HG03025 (cell line): ENCODE measurements around the gene SSBP3.
"Not testable (repeated sequence)": the region's sequence is repeated elsewhere in the genome, so short reads cannot be mapped to it uniquely, and the experiment has no call there.

ENCODE experiments used
- ATAC-seq: cut with Tn5 transposase; IDR thresholded peaks from one replicate; pipeline ENCODE4 v1.9.1; 2021; ENCODE audit warnings: mild to moderate bottlenecking, moderate library complexity; ENCODE audit not compliant: unreplicated experiment, low FRiP score

Gene SSBP3

DNA sequence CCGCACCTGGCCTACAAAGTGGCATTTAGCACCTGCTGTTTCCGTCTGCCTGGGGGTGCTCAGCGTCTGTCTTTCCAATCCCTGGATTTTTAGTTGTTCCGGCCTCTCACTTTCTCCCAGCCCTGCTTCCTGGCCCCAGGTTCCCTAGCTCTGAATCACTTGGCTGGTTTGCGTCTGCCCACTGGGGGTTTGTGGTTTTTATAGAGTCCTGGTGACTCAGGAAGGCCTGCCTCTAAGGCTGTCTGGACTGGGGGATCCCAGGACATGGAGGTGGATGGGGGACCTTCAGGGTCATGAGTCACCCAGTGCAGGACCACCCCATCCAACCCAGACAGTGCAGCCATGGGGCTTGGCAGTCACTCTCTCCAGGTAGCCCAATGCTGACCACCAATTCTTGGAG, 152.7 kb downstream of the SSBP3 start:
- no peak for ATAC-seq

GRCh38 chr1:54252371-54252936, 153.7 kb downstream of the SSBP3 start:
- ATAC-seq = no peak

- ATAC-seq = no peak
These were observed 155.5 kb downstream of the SSBP3 start for GRCh38 chr1:54250670-54251069.

- no peak for ATAC-seq
These were observed 156.3 kb downstream of the SSBP3 start for GRCh38 chr1:54249819-54250435.

GRCh38 chr1:54248966-54249365, 157.2 kb downstream of the SSBP3 start:
- no peak for ATAC-seq

- no peak for ATAC-seq
These were observed 158.2 kb downstream of the SSBP3 start for GRCh38 chr1:54247863-54248515.

- ATAC-seq = no peak
These were observed 160.0 kb downstream of the SSBP3 start for GRCh38 chr1:54246116-54246721.

GRCh38 chr1:54245501-54245900, 160.7 kb downstream of the SSBP3 start:
- ATAC-seq = no peak

DNA sequence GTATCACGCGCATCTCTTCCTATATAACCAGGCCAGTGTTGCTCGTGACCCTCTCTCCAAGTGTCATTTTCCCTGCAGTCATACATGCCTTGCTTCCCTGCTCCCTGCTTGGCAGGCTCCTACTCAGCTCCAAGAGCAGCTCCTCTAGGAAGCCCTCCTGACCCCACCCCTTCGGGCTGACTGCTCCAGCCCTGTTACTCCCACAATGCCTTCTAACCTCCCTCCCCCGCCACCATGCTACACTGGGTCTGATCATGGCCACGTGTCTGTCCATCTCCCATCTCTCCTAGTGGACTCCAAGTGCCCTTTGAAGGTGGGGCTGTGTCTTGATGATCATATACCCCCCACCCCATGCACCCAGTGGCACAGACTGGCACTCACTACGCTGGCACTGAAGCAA, 161.5 kb downstream of the SSBP3 start:
- ATAC-seq = no peak

GRCh38 chr1:54243022-54243421, 163.2 kb downstream of the SSBP3 start:
- ATAC-seq = no peak

DNA sequence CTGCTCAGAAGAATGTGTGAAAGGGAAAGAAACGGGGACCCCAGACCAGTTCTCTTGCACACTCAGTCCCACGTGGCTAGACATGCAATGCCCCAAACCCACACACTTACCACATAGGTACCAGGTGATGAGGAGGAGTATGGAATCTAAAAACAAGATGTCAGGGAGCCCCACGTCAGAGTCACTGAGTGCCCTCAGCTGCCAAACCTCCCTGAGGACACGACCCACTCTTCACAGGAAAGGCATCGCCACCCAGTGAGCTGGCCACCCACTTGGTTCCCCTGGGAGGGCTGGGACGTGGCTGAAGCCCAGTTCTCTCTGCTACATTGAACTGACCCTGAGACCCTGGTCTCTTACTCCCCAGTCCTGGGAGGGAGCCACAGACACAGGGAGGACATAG, 164.8 kb downstream of the SSBP3 start:
- ATAC-seq = no peak

- ATAC-seq = no peak
These were observed 165.4 kb downstream of the SSBP3 start for GRCh38 chr1:54240741-54241335.

DNA sequence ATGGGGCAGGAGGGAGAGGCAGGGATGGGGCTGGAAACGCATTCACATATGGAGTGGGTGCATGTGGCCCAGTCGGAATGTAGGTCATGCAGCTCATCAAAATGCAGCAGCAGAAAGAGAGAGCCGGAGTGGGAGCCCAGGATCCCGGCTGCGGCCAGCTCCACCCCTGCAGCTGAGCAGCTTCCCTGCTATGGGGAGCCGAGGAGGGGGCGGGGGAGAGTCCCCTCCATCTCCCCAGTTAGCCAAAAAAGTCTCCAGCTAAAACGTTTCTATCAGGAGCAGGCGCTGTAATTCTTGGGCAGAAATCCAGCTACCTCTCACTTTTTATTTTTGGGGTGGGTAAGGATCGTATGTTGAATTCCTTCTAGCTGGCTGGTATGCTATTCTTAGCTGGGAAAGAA, 166.6 kb downstream of the SSBP3 start:
- no peak for ATAC-seq

DNA sequence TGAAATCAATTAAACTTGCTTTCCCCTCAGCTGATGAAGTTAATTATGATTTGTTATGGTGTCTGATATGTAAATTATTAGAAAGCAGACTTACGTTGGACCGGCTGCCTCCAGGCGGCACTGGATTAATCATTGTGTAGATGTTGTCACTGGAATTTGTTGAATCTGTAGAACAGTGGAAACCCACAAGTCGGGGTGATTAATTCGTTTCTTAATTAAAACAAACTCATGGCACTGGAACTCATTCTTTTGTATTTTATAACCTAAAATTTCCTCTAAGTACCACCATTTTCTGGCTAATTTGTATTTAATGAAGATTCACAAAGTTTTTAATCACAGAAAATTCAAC, 167.2 kb downstream of the SSBP3 start:
- no peak for ATAC-seq

- no peak for ATAC-seq
These were observed 167.7 kb downstream of the SSBP3 start for GRCh38 chr1:54238353-54239034.

- ATAC-seq = no peak
These were observed 168.6 kb downstream of the SSBP3 start for GRCh38 chr1:54237586-54237985.

DNA sequence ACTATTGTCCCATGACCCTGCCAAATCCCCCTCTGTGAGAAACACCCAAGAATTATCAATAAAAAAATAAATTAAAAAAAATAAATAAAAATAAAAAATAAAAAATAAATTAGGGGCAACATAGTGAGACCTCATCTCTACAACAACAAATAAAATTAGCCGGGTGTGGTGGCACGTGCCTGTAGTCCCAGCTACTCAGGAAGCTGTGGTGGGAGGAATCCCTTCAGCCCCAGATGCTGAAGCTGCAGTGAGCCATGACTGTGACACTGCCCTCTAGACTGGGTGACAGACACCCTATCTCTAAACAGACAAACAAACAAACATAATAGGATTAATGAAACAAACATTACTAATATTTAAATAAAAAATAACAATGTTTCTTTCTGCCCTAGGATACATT, 171.9 kb downstream of the SSBP3 start:
- ATAC-seq = no peak

DNA sequence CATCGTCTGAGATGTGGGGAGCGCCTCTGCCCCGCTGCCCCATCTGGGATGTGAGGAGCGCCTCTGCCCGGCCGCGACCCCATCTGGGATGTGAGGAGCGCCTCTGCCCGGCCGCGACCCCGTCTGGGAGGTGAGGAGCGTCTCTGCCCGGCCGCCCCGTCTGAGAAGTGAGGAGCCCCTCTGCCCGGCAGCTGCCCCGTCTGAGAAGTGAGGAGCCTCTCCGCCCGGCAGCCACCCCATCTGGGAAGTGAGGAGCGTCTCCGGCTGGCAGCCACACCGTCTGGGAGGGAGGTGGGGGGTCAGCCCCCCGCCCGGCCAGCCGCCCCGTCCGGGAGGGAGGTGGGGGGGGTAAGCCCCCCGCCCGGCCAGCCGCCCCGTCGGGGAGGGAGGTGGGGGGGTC, 173.0 kb downstream of the SSBP3 start:
- ATAC-seq = not testable (repeated sequence)

DNA sequence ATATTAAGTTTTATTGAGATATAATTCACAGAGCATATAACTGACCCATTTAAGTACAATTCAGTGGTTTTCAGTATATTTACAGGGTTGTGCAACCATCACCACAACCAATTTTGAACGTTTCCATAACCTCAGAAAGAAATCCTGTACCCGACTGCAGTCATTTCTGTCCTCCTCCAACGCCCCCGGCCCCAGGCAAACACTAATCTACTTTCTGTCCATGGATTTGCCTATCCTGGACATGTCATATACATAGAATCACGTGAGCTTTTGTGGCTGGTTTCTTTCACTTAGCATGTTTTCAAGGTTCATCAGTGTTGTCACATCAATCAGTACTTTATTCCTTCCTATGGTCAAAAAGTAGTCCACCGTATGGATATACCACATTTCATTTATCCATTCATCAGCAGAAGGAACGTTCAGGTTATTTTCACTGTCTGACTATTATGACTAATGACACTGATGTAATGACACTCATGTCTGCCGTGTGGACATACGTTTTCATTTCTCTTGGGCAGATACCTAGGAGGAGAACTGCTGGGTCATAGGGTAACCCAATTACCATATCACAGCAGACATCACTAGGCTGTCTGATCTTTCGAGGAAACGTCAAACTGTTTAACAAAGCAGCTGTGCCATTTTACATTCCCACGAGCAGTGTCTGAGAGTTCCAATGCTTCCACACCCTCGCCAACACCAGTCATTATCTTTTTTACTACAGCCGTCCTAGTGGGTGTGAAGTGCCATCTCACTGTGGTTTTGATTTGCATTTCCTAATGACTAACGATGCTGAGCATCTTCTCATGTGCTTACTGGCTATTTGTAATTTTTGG, 175.5 kb downstream of the SSBP3 start:
- no peak for ATAC-seq

DNA sequence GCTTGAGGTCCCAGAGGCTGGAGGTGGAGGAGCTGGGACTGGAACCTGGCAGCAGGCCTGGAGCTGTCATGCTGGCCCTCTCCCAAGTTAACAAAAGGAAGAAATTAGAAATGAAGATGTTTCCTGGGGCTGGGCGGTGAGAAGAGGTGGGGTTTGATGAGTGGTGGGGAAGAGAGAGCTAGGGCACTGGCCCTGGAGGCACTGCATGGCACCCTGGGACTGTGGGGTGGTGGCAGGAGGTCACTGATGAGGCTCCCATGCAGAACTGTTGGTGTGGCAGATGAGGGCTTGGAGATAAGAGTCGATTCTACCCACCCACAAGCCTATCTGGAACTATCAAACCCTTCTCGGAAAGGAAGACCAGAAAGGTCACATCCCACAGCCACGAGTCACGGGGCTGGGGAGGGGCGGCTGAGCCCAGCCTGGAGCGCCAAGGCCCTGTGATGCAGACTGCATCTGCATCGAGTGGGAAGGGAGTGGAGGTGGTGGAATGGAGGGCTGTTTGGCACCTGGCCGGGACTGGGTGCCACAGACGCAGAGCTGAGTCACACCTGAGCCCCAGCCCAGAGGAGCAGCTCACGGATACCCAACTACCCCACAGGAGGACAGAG, 176.8 kb downstream of the SSBP3 start:
- ATAC-seq = no peak
